Adipocyte (in vitro differentiated cells): Measurements from ENCODE around the gene NANOS3.

Experiments used
- DNase-seq: peaks from one replicate; pipeline ENCODE4 v3.0.0-alpha.2; 2015; ENCODE audit warnings: low read depth
- H3K27me3 ChIP-seq: replicated peaks from 2 replicates; pipeline ENCODE4 v1.7.0; 2013; ENCODE audit warnings: mild to moderate bottlenecking, low read length, moderate library complexity; ENCODE audit not compliant: control insufficient read depth, insufficient read depth
- H3K36me3 ChIP-seq: 2 replicates; pipeline ENCODE4 v1.7.0; 2013; ENCODE audit warnings: low read length, mild to moderate bottlenecking, moderate library complexity; ENCODE audit not compliant: control insufficient read depth, insufficient read depth, severe bottlenecking
- H3K4me1 ChIP-seq: 2 replicates; pipeline ENCODE4 v1.7.0; 2013; ENCODE audit warnings: mild to moderate bottlenecking, low read length, moderate library complexity; ENCODE audit not compliant: control insufficient read depth, insufficient read depth
- H3K4me3 ChIP-seq: 2 replicates; pipeline ENCODE4 v1.7.0; 2013; ENCODE audit warnings: mild to moderate bottlenecking, low read length, moderate library complexity
- H3K9ac ChIP-seq: 2 replicates; pipeline ENCODE4 v1.7.0; 2013; ENCODE audit warnings: mild to moderate bottlenecking, low read length, moderate library complexity
- H3K9me3 ChIP-seq: 2 replicates; pipeline ENCODE4 v1.7.0; 2013; ENCODE audit warnings: mild to moderate bottlenecking, low read length, moderate library complexity; ENCODE audit not compliant: control insufficient read depth

The NANOS3 gene

DNA sequence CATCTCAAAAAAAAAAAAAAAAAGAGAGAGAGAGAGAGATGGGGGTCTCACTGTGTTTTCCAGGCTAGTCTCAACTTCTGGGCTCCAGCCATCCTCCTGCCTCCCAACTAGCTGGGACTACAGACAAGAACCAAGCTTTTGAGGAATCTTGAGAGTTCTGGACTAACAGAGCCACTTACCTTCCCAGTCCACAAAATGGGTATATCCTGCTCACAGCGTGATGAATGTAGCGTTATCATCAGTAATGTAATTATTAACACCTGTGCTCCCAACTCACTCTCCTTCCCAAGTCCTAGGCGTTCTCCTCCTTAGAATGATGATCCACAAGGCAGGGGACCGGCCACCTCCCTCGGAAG is 4.6 kb upstream of the NANOS3 start:
- Histone ChIP-seq H3K4me3 (peak overlapping the region; percentile 44), H3K36me3 (no peaks in the 10 kb centered on the region), H3K9me3 (no peaks in the 10 kb centered on the region), H3K27me3 (no peaks in the 10 kb centered on the region), H3K4me1 (peaks cover 9% of the 10 kb centered on the region), H3K9ac (no peak overlapping the region)
- DNase-seq: no peak

DNA sequence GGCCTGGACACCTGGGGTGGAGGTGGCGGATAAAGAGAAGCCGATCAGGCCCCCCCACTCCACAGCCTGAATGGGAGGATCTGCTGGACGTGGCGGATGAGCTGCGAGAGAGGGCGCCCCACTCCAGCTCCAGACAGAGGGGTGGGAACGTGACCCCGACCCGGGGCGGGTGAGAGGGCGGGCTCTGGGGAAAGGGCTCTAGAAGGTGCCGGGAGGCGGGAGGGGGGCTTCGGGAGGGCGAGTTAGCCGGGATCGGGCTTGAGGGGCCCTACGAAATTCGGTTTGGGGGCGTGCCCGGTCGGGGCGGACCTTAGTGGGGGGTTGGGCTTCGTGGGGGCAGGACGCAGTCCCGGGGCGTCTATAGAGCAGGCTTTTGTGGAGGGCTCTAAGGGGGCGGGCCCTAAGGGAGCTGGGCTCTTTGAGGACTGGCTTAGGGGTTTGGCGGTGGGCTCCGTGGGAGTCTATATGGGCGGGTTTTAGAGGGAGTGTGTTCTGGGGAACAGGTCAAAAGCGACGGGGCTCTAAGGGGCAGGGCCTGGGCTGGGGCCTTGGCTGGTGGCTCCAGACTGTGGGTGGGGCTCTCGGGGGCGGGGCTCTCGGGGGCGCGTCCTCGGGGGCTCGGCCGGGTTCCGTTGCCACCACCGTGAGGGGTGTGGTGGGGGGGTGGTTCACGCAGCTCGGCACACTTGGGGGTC is 4.1 kb upstream of the NANOS3 start:
- H3K4me3 ChIP-seq: peak overlapping the region; percentile 44
- H3K27me3 ChIP-seq: no peaks in the 10 kb centered on the region

DNA sequence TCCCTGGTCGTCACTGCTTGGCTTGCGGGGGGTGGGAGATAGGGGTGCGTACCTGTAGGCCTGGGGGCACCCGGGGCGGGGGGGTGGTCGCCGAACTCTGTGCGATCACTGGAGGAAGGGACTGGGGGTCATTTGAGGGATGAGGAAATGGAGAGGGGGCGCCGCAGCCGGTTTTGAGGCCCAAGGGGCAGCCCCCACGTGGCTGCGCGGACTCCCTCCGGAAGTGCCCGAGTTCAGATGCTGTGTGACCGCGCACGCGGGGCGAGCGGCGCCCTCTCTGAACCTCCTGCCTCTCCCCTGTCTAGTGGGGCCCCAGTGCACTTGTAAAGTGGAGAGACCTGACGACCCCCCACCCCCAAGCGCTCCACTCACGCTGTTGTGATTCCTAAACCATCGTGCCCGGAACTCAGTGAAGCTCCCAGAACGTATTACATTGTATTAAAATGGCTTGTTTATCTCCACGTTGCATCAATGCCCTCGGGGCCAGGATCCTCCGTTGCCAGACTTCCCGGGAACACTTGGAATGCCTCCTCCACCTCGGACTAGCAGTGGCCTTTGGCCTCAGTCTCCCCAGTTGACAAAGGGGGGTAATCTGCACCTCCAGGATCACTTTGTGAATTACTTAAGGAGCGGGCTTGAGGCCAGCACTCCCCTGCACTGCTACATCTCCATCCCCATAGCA is 3.0 kb upstream of the NANOS3 start:
- H3K27me3 ChIP-seq: no peaks in the 10 kb centered on the region
- H3K9me3 ChIP-seq: no peaks in the 10 kb centered on the region
- H3K4me3 ChIP-seq: peak overlapping the region; percentile 52
- peaks cover 9% of the 10 kb centered on the region for H3K4me1 ChIP-seq
- DNase-seq: no peak
- peak overlapping the region; percentile 25 for H3K9ac ChIP-seq
- no peaks in the 10 kb centered on the region for H3K36me3 ChIP-seq

More for the DNA sequence above, 4.1 kb upstream of the NANOS3 start:
- H3K9ac ChIP-seq: no peak overlapping the region
- no peak for DNase-seq
- H3K9me3 ChIP-seq: no peaks in the 10 kb centered on the region
- H3K36me3 ChIP-seq: no peaks in the 10 kb centered on the region
- H3K4me1 ChIP-seq: peaks cover 9% of the 10 kb centered on the region

DNA sequence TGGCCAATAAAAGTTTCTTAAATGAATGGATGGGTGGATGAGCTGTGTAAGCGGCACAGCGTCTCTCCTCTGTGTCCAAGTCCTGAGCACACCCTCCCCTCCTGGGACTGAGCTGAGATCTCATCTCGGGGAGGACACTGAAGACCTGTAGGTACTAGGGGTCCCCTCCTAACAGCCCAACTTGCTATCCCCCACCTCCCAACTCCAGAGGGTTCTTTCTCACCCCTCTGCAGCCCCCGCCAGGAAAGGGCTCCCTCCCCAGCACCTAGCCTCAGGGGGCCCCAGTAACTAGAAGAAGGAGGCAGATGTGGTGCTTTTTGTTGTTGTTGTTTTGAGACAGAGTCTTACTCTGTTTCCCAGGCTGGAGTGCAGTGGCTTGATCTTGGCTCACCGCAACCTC is 1.1 kb upstream of the NANOS3 start:
- H3K4me1 ChIP-seq: peaks cover 14% of the 10 kb centered on the region
- no peak overlapping the region for H3K4me3 ChIP-seq
- H3K9ac ChIP-seq: no peak overlapping the region
- no peaks in the 10 kb centered on the region for H3K36me3 ChIP-seq
- no peak for DNase-seq
- H3K27me3 ChIP-seq: no peaks in the 10 kb centered on the region
- H3K9me3 ChIP-seq: no peaks in the 10 kb centered on the region

DNA sequence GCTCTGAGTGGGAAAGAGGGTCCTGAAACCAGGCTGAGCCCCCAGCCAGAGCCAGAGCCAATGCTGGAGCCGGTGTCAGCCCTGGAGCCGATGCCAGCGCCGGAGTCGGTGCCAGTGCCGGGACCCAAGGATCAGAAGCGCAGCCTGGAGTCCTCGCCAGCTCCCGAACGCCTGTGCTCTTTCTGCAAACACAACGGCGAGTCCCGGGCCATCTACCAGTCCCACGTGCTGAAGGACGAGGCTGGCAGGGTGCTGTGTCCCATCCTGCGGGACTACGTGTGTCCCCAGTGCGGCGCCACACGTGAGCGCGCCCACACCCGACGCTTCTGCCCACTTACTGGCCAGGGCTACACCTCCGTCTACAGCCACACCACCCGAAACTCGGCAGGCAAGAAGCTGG is 369 bp downstream of the NANOS3 start:
- Histone ChIP-seq H3K9ac (no peak overlapping the region), H3K36me3 (no peaks in the 10 kb centered on the region), H3K4me1 (peaks cover 20% of the 10 kb centered on the region), H3K9me3 (no peaks in the 10 kb centered on the region), H3K27me3 (no peaks in the 10 kb centered on the region), H3K4me3 (no peak overlapping the region)
- no peak for DNase-seq

DNA sequence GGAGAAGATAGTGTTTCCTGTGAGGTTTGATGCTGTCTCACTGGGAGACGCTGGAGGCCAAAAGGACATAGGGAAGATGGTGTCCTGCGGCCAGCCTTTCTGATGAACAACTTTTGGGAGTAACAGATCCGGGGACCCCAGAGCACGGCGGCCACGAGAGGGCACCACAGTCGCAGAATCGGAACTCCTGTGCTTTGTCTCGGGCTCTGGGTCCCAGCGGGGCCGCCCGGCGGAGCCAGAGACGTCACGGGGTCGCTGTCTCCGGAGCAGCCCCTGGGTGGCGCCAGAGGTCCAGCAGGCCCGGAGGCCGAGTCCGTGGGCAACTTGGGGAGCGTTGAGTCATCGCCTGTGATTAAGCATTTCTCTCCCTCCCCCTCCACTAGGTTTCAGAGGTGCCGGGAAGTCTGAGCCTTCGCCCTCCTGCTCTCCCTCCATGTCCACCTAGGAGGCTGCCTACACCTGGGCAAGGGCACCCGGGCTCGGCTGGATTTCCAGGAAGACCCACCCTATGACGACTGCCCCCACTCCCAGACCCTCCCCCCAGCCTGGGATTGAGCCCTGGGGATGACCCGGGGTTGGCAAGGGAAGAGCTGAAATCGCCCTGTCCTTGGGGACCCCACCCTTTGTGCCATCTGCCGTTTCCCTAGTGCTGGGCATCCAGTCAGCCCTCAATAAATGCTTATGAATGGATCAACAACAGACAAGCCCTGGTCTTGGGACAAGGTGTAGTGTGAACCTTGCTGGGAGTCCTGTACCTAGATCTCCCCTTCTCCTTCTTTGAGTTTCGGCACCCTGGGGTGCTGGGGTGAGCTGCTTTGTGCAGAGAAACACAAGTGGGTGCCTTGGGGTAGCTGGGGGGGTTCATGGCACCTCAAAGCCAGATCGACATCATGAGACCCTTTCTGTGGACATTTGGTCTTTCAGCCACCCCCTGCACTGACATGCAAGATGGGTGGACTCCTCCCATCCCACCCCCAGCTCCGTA is 3.4 kb downstream of the NANOS3 start:
- peak overlapping the region; percentile 63 for H3K4me3 ChIP-seq
- H3K27me3 ChIP-seq: peaks cover 8% of the 10 kb centered on the region
- DNase-seq: peak; percentile 99
- no peaks in the 10 kb centered on the region for H3K9me3 ChIP-seq
- peaks cover 11% of the 10 kb centered on the region for H3K4me1 ChIP-seq
- no peaks in the 10 kb centered on the region for H3K36me3 ChIP-seq
- peak overlapping the region; percentile 78 for H3K9ac ChIP-seq

DNA sequence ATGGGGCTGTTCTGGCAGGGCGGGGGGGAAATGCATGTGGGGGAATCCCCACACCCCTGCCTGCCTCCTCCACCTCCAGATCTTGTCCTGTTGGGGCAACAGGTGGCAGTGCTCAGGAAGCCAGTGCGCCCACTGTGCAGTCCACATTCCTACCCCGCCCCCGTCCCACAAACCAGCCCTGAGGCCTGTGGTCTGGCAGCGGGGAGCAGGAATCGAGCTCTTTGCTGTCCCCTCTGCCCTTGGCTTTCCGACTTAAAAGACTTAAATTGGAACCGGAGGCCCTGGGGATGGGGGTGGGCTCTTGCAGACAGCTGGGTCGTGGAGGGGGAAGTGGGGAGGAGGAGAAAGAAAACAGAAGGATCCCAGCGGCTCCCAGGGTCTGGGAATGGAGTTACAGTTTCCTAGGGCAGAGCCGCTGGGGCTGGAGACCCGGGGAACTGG is 4.3 kb downstream of the NANOS3 start:
- Histone ChIP-seq H3K27me3 (peaks cover 8% of the 10 kb centered on the region), H3K9me3 (no peaks in the 10 kb centered on the region), H3K9ac (no peak overlapping the region), H3K36me3 (no peaks in the 10 kb centered on the region), H3K4me3 (no peak overlapping the region), H3K4me1 (peaks cover 11% of the 10 kb centered on the region)
- DNase-seq: no peak

DNA sequence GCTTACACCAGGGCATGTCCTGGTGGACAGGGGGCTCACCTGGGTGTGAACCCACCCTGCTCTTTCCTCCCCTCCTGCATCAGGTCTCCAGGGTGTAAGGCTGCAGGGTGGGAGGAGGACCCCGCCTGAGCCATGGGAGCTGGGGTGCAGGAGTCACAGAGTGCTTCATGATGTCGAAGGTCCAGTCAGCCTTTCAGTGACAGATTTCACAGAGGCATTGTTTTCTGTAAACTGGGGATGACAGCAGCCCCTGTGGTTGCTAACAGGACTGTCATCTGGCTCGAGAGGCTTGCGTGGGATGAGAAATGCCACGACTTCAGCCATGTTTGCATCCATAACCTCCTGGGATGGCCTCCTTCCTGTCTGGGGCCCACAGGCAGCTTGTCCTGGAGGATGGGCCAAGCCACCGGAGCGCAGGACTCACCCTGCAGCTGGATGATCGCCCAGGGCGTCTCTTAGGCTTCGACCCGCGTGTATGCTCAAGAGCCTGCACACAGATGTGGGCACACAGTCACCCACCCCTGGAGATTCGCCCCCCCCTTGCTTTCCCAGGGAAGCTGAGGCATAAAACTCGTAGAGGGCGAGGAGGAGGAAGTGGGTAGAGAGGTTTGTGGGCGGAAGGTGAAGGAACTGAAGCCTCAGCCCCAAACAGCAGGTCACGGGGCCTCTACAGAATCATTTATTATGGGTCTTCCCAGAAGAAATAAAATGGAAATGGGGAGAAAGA is 4.9 kb downstream of the NANOS3 start:
- H3K9ac ChIP-seq: no peak overlapping the region
- H3K4me3 ChIP-seq: no peak overlapping the region
- no peaks in the 10 kb centered on the region for H3K9me3 ChIP-seq
- H3K27me3 ChIP-seq: peaks cover 8% of the 10 kb centered on the region
- peaks cover 11% of the 10 kb centered on the region for H3K4me1 ChIP-seq
- DNase-seq: no peak
- no peaks in the 10 kb centered on the region for H3K36me3 ChIP-seq

DNA sequence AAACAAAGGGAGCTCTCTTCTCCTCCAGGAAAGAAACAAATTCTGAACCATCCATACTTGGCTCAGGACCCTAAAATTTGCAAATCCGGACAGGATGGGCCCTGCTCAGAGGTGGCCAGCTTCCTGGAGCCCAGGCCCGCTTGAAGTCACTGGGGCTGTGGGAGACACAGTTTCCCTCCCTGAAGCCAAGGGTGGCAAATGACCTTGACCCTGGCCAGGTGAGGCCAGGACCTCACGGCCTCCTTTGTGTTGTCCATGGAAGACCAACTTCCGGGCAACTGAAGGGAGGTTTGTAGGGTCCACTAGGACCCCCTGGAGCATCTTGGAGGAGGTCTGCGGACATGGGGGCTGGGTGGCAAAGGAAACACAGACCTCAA is 5.5 kb downstream of the NANOS3 start:
- Histone ChIP-seq H3K36me3 (no peaks in the 10 kb centered on the region), H3K27me3 (peaks cover 8% of the 10 kb centered on the region), H3K9me3 (no peaks in the 10 kb centered on the region), H3K4me1 (peaks cover 15% of the 10 kb centered on the region), H3K4me3 (no peak overlapping the region), H3K9ac (no peak overlapping the region)
- DNase-seq: no peak

DNA sequence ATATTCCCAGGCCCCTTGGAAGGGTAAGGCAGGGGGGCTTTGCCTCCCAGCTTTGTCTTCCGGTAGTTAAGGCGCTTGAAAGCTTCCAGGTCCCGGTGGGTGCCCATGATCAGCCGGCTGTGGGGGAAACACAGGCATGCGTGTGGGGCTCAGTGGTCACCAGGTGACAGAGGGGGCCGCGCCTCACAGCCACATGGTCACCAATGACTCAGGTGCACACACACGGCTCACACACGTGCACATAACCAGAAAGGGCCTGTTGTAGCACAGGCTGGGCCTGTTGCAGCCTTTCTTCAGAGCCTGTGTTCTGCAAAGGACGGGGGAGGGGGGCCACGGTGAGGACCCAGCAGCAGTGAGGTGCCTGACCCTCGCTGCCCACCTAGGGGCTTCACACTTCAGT is 5.9 kb downstream of the NANOS3 start:
- no peak overlapping the region for H3K9ac ChIP-seq
- H3K27me3 ChIP-seq: peaks cover 8% of the 10 kb centered on the region
- H3K9me3 ChIP-seq: no peaks in the 10 kb centered on the region
- DNase-seq: no peak
- no peak overlapping the region for H3K4me3 ChIP-seq
- H3K4me1 ChIP-seq: peaks cover 16% of the 10 kb centered on the region
- no peaks in the 10 kb centered on the region for H3K36me3 ChIP-seq
